Measurements from ENCODE around the gene TICRR. TPM values are rescaled to one million over a fixed set of nuclear protein-coding genes. Genes with fewer than 3 reads are reported as not detected.

TICRR gene
- total RNA-seq, 1 experiment from 2014 or later, result 23.6 TPM

GRCh38 chr15:89669941-89670340 lies 94.7 kb downstream of the TICRR start:
- no peaks in the 10 kb centered on the region; the same call in none of the 2 replicates for H3F3A ChIP-seq (ENCODE audit: insufficient read depth, low read depth)
- H4K20me1 ChIP-seq (ENCODE audit: insufficient read depth), result no peaks in the 10 kb centered on the region
- no peak overlapping the region for H3K4me3 ChIP-seq
- H2AFZ ChIP-seq, result no peak overlapping the region
- H3K79me2 ChIP-seq (ENCODE audit: low read depth), result no peaks in the 10 kb centered on the region
- no peaks in the 10 kb centered on the region for H3K27me3 ChIP-seq (ENCODE audit: insufficient read depth, low read depth)
- no peak overlapping the region for H3K27ac ChIP-seq
- no peak for TF ChIP-seq EZH2 (IDR thresholded peaks at IDR 0.05; ENCODE audit: low read depth)
- ChIA-PET CTCF (no interaction called here), POLR2A (ENCODE audit: unreplicated experiment) (no interaction called here)
- H3K9me3 ChIP-seq (ENCODE audit: insufficient read depth, low read depth), result no peaks in the 10 kb centered on the region
- no TSS peak for BruUV-seq (replicated peaks)
- no peaks in the 10 kb centered on the region for H3K36me3 ChIP-seq (ENCODE audit: low read depth)
- no peaks in the 10 kb centered on the region for H3K4me1 ChIP-seq (replicated peaks; ENCODE audit: insufficient read depth)
- DNase-seq, result no peak
- intact Hi-C loops (cut with micrococcal nuclease; ENCODE audit: unreplicated experiment), result no loop called here
- H3K4me2 ChIP-seq, result no peak overlapping the region
- H3K9me2 ChIP-seq (ENCODE audit: insufficient read depth), result no peaks in the 10 kb centered on the region

DNA sequence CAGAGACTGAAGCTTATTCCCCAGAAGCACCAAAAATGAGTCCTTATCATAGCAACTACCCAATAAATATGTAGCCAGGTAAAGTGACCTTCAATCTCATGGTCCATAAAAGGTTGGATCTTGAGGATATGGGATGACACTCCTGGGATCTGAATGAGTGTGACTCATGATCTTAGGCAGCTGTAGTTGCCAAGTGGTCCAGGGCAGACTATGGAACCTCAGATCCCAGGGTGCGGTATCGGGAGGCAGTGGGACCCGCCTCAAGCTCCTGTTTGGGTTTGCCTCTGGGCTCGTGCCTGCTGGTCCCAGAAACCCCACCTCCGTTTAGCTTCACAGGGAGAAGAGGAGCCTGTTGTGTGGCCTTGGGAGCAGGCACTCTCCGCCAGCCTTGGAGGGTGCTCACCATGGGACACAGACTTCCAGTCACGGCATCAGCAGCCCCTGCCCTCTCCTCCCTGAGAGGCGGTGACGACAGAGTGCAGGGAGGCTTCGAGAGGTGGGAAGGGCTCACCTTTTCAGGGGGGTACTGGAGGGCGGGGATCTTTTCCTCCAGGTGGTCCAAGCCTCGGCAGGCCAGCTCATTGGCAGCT lies 95.8 kb downstream of the TICRR start:
- H3K4me3 ChIP-seq, result no peak overlapping the region
- H3K4me1 ChIP-seq (replicated peaks; ENCODE audit: insufficient read depth), result no peaks in the 10 kb centered on the region
- no peaks in the 10 kb centered on the region for H4K20me1 ChIP-seq (ENCODE audit: insufficient read depth)
- no peaks in the 10 kb centered on the region for H3K9me3 ChIP-seq (ENCODE audit: insufficient read depth, low read depth)
- H3K9me2 ChIP-seq (ENCODE audit: insufficient read depth), result no peaks in the 10 kb centered on the region
- H3K79me2 ChIP-seq (ENCODE audit: low read depth), result no peaks in the 10 kb centered on the region
- no peak overlapping the region for H2AFZ ChIP-seq
- BruUV-seq (replicated peaks), result no TSS peak
- TF ChIP-seq CTCF (conservative IDR thresholded peaks at IDR 0.05) (no peak), EZH2 (IDR thresholded peaks at IDR 0.05; ENCODE audit: low read depth) (no peak)
- DNase-seq, result no peak
- no peaks in the 10 kb centered on the region for H3K36me3 ChIP-seq (ENCODE audit: low read depth)
- intact Hi-C loops (cut with micrococcal nuclease; ENCODE audit: unreplicated experiment), result no loop called here
- ChIA-PET POLR2A (ENCODE audit: unreplicated experiment) (no interaction called here), CTCF (interaction anchor here (0.7 kb wide), 1 partner anchor 9 kb away, joined by 3 read pairs; no protein-coding TSS in a partner anchor)
- H3K4me2 ChIP-seq, result no peak overlapping the region
- no peak overlapping the region for H3K27ac ChIP-seq
- no peaks in the 10 kb centered on the region for H3K27me3 ChIP-seq (ENCODE audit: insufficient read depth, low read depth)
- H3F3A ChIP-seq (ENCODE audit: insufficient read depth, low read depth), result no peaks in the 10 kb centered on the region; the same call in 1 of the 2 replicates

- Histone ChIP-seq H3K79me2 (ENCODE audit: low read depth) (no peaks in the 10 kb centered on the region), H3K4me1 (replicated peaks; ENCODE audit: insufficient read depth) (no peaks in the 10 kb centered on the region), H3F3A (ENCODE audit: insufficient read depth, low read depth) (no peaks in the 10 kb centered on the region; the same call in 1 of the 2 replicates), H3K27ac (no peak overlapping the region), H2AFZ (no peak overlapping the region), H3K27me3 (ENCODE audit: insufficient read depth, low read depth) (no peaks in the 10 kb centered on the region), H3K36me3 (ENCODE audit: low read depth) (no peaks in the 10 kb centered on the region), H3K9me2 (ENCODE audit: insufficient read depth) (no peaks in the 10 kb centered on the region), H3K9me3 (ENCODE audit: insufficient read depth, low read depth) (no peaks in the 10 kb centered on the region), H3K4me3 (no peak overlapping the region), H3K4me2 (no peak overlapping the region), H4K20me1 (ENCODE audit: insufficient read depth) (no peaks in the 10 kb centered on the region)
- DNase-seq, result no peak
- POLR2A ChIA-PET (ENCODE audit: unreplicated experiment), result no interaction called here
- no peak for TF ChIP-seq CTCF (conservative IDR thresholded peaks at IDR 0.05)
- no peak for TF ChIP-seq EZH2 (IDR thresholded peaks at IDR 0.05; ENCODE audit: low read depth)
- intact Hi-C loops (cut with micrococcal nuclease; ENCODE audit: unreplicated experiment), result no loop called here
- CTCF ChIA-PET, result no interaction called here
- no TSS peak for BruUV-seq (replicated peaks)
These were observed 96.4 kb downstream of the TICRR start for GRCh38 chr15:89671687-89672086.
